ENCODE results near the gene GNAT1.

- TF ChIP-seq CTCF (IDR thresholded peaks at IDR 0.05) (no peak), EZH2 (IDR thresholded peaks at IDR 0.05; ENCODE audit: borderline replicate concordance, insufficient read depth, low read depth, low read length, poor library complexity, severe bottlenecking) (no peak)
These were observed 11.1 kb downstream of the GNAT1 start for GRCh38 chr3:50202353-50203112.
